OCI-LY7 (cell line): Measurements from ENCODE around the gene PEX10.

Experiments used
- EZH2phosphoT487 ChIP-seq: fragments of 200-600 bp; sonication (generic); IDR thresholded peaks from 2 replicates; pipeline ENCODE4 v1.6.1; 2018; ENCODE audit warnings: low read depth, borderline replicate concordance, mild to moderate bottlenecking, mixed run types, antibody characterized with exemption, low read length, moderate library complexity, mixed read lengths
- TF ChIP-seq, protein P1 (sequence below): fragments of 200-600 bp; sonication (generic); conservative IDR thresholded peaks from 2 replicates; pipeline ENCODE4 v1.5.1; 2014; ENCODE audit warnings: mild to moderate bottlenecking, antibody characterized with exemption, low read length, moderate library complexity, mixed read lengths

DNA sequence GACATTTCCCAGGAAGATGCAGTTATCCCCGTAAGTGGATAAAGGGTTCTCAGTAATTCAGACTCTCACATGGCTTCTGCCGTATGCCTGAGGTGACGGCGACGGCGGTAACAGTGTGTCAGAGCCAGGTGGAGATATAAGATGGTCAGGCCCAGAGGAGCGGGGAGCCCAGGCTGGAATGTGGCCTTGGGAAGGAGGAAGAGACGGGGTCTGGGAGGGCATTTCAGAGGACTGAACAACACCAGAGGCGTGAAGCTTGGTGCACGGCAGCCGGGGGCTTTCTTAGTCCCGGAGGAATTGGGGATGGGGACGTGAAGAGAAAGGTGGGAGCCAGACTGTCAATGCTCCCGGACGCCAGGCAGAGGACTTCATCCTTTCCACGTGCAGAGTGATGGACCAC lies 19.7 kb downstream of the PEX10 start:
- TF ChIP-seq, protein P1, sequence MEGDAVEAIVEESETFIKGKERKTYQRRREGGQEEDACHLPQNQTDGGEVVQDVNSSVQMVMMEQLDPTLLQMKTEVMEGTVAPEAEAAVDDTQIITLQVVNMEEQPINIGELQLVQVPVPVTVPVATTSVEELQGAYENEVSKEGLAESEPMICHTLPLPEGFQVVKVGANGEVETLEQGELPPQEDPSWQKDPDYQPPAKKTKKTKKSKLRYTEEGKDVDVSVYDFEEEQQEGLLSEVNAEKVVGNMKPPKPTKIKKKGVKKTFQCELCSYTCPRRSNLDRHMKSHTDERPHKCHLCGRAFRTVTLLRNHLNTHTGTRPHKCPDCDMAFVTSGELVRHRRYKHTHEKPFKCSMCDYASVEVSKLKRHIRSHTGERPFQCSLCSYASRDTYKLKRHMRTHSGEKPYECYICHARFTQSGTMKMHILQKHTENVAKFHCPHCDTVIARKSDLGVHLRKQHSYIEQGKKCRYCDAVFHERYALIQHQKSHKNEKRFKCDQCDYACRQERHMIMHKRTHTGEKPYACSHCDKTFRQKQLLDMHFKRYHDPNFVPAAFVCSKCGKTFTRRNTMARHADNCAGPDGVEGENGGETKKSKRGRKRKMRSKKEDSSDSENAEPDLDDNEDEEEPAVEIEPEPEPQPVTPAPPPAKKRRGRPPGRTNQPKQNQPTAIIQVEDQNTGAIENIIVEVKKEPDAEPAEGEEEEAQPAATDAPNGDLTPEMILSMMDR, result no peak
- TF ChIP-seq EZH2phosphoT487, result no peak
